Measurements from ENCODE around the gene CEP57. TPM values are rescaled to one million over a fixed set of nuclear protein-coding genes. Genes with fewer than 3 reads are reported as not detected.
A peak's percentile ranks its signal among the peaks of the same experiment; 100 is the strongest.

The CEP57 gene
- polyA plus RNA-seq, 3 donors = 13.1 to 24.9 (median 14.9) TPM

DNA sequence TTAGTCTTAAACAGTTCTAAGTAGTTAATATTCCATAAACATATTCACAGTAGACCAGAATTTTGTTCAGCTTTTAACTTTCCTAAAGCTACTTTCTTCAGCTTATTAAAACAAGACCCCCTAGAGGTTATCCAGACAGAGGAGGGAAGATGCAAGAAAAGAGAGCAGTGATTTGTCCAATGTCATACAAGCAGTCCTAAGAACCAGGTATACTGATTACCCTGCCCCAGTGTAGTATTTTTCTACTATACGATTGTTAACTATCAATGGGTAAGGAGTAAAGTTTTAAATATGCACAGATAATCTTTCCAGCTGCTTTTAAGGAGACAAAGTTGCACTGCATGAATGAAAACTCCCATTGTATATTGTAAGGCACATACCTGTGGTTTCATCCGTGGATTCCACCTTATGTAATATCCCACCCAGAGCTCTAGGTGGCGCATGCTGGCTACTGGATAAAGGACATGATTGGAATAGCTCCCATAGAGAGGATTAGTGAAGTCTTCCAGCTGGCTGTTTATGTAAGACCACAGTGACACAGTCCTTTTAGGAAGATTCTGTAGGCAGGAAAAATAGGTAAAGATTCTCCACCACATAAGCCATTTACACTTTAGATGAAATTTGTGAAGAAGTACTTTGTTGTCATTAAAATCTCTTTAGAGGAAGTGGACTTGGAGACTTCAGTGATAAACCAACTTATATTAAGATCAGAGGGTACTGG is 45.6 kb downstream of the CEP57 start:
- no peaks in the 10 kb centered on the region for H3K27me3 ChIP-seq (ENCODE audit: control insufficient read depth in 2 of 2, insufficient read depth in 2 of 2, low read length in 2 of 2)
- H3K79me2 ChIP-seq (ENCODE audit: insufficient read depth, low read length) = no peaks in the 10 kb centered on the region
- H4K20me1 ChIP-seq (ENCODE audit: insufficient read depth, low read length) = no peaks in the 10 kb centered on the region
- Mint-ChIP-seq H3K4me1 (no peaks in the 10 kb centered on the region), H3K4me3 (no peak overlapping the region), H3K27ac (no peak overlapping the region), H3K9me3 (no peaks in the 10 kb centered on the region), H3K27me3 (ENCODE audit: low read depth in 3 of 3) (no peaks in the 10 kb centered on the region), H3K36me3 (peaks cover 44 to 49% of the 10 kb centered on the region in 2 donors)
- no peaks in the 10 kb centered on the region for H3K4me1 ChIP-seq (ENCODE audit: control insufficient read depth in 1 of 2, insufficient read depth in 2 of 2, low read length in 2 of 2)
- no peak overlapping the region for H3K4me2 ChIP-seq (replicated peaks; ENCODE audit: extremely low read depth, low read length, poor library complexity, severe bottlenecking)
- WGBS (ENCODE audit: insufficient coverage) = no CpG with 5 or more reads among the region's 3 CpGs
- H3K27ac ChIP-seq (ENCODE audit: low read depth in 1 of 2, low read length in 2 of 2) = no peak overlapping the region
- H3K9me3 ChIP-seq (replicated peaks in 1 of 2; ENCODE audit: control insufficient read depth in 1 of 2, insufficient read depth in 1 of 2, low read length in 2 of 2) = no peaks in the 10 kb centered on the region
- intact Hi-C loops (cut with micrococcal nuclease) = loop anchor here (10.0 kb wide), 2 partner anchors 559 to 589 kb away; partner anchors contain the start of gene JRKL (in 2 of the 2)
- H3K4me3 ChIP-seq (replicated peaks in 1 of 3; ENCODE audit: low read depth in 2 of 3, low read length in 3 of 3) = no peak overlapping the region
- no peak overlapping the region for H3K9ac ChIP-seq (ENCODE audit: insufficient read depth, low read length, poor library complexity, severe bottlenecking)
- peaks cover 42 to 92% of the 10 kb centered on the region in 2 donors for H3K36me3 ChIP-seq (replicated peaks in 1 of 2; ENCODE audit: control insufficient read depth in 1 of 2, insufficient read depth in 2 of 2, low read length in 2 of 2)
- TF ChIP-seq, protein P1, sequence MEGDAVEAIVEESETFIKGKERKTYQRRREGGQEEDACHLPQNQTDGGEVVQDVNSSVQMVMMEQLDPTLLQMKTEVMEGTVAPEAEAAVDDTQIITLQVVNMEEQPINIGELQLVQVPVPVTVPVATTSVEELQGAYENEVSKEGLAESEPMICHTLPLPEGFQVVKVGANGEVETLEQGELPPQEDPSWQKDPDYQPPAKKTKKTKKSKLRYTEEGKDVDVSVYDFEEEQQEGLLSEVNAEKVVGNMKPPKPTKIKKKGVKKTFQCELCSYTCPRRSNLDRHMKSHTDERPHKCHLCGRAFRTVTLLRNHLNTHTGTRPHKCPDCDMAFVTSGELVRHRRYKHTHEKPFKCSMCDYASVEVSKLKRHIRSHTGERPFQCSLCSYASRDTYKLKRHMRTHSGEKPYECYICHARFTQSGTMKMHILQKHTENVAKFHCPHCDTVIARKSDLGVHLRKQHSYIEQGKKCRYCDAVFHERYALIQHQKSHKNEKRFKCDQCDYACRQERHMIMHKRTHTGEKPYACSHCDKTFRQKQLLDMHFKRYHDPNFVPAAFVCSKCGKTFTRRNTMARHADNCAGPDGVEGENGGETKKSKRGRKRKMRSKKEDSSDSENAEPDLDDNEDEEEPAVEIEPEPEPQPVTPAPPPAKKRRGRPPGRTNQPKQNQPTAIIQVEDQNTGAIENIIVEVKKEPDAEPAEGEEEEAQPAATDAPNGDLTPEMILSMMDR (IDR thresholded peaks at IDR 0.05) = peak; percentile 92
- H2AFZ ChIP-seq (ENCODE audit: insufficient read depth, low read depth, low read length, poor library complexity, severe bottlenecking) = no peak overlapping the region
- peak; percentile 23 to 55 (median 50) for DNase-seq

DNA sequence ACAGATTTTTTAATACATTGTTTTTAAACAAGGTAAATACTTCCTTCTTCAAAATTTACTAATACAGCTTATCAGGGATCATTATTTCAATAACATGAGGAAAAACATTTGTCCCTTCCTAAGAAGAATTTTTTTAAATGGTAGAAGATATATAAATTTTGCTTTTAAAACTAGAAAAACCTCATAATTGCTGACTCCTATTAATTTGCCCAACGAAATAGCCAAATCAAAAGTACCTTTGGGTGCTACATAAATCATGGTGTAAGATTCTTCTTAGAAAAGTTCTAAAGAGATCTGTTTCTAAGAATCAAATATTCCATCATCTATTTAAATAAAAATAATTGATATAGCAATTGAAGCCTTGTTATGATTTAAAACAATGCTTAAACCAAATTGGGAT is 54.9 kb downstream of the CEP57 start:
- Histone ChIP-seq H3K36me3 (replicated peaks in 1 of 2; ENCODE audit: control insufficient read depth in 1 of 2, insufficient read depth in 2 of 2, low read length in 2 of 2) (peaks cover 9 to 56% of the 10 kb centered on the region in 2 donors), H3K9me3 (replicated peaks in 1 of 2; ENCODE audit: control insufficient read depth in 1 of 2, insufficient read depth in 1 of 2, low read length in 2 of 2) (no peaks in the 10 kb centered on the region), H3K4me1 (ENCODE audit: control insufficient read depth in 1 of 2, insufficient read depth in 2 of 2, low read length in 2 of 2) (no peaks in the 10 kb centered on the region), H2AFZ (ENCODE audit: insufficient read depth, low read depth, low read length, poor library complexity, severe bottlenecking) (no peak overlapping the region), H3K9ac (ENCODE audit: insufficient read depth, low read length, poor library complexity, severe bottlenecking) (no peak overlapping the region), H3K4me3 (replicated peaks in 1 of 3; ENCODE audit: low read depth in 2 of 3, low read length in 3 of 3) (no peak overlapping the region), H3K27ac (ENCODE audit: low read depth in 1 of 2, low read length in 2 of 2) (no peak overlapping the region), H3K79me2 (ENCODE audit: insufficient read depth, low read length) (no peaks in the 10 kb centered on the region), H3K4me2 (replicated peaks; ENCODE audit: extremely low read depth, low read length, poor library complexity, severe bottlenecking) (no peak overlapping the region), H4K20me1 (ENCODE audit: insufficient read depth, low read length) (no peaks in the 10 kb centered on the region), H3K27me3 (ENCODE audit: control insufficient read depth in 2 of 2, insufficient read depth in 2 of 2, low read length in 2 of 2) (no peaks in the 10 kb centered on the region)
- Mint-ChIP-seq H3K4me3 (no peak overlapping the region), H3K27me3 (ENCODE audit: low read depth in 3 of 3) (no peaks in the 10 kb centered on the region), H3K27ac (no peak overlapping the region), H3K36me3 (peaks cover 24 to 30% of the 10 kb centered on the region in 2 donors), H3K4me1 (no peaks in the 10 kb centered on the region), H3K9me3 (no peaks in the 10 kb centered on the region)
- TF ChIP-seq, protein P1 (IDR thresholded peaks at IDR 0.05) = no peak
- WGBS (ENCODE audit: insufficient coverage) = no CpG with 5 or more reads among the region's 1 CpG
- DNase-seq = no peak
- intact Hi-C loops (cut with micrococcal nuclease) = no loop called here

All from CD14-positive monocyte (primary cell).